Fibroblast of mammary gland (primary cell): ENCODE measurements around the gene DCLK2.

Source experiments
- DNase-seq: peaks from one replicate; pipeline ENCODE4 v3.0.0-alpha.2; 2010; ENCODE audit warnings: low read depth
- H3K4me3 ChIP-seq: 2 replicates; pipeline ENCODE4 v1.5.1; 2011; ENCODE audit warnings: low read depth, mild to moderate bottlenecking, low read length, moderate library complexity; ENCODE audit not compliant: control insufficient read depth
- TF ChIP-seq, protein P1 (sequence below): conservative IDR thresholded peaks from 2 replicates; pipeline ENCODE4 v1.5.1; 2011; ENCODE audit warnings: low read depth, low read length, inconsistent platforms; ENCODE audit not compliant: control insufficient read depth, insufficient read depth

DCLK2 gene

DNA sequence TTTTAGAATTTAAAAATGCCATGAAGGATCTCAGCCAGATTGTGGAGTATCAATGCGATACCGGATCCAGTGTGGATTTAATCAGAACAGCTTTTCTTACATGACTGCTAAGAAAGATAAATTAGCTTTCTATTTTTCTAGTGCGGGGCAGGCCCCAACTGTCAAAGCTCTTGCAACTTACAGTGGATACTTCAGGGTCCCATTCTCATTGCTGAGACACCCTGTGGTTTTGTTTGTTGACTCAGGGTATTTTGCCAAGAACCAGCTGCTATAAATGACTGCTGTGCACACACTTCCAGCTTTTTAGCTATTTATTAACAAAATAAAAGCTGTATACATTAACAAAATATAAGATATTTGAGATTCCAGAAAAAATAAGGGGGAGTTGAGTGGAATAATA lies 166.4 kb downstream of the DCLK2 start:
- peak; percentile 60 for DNase-seq

DNA sequence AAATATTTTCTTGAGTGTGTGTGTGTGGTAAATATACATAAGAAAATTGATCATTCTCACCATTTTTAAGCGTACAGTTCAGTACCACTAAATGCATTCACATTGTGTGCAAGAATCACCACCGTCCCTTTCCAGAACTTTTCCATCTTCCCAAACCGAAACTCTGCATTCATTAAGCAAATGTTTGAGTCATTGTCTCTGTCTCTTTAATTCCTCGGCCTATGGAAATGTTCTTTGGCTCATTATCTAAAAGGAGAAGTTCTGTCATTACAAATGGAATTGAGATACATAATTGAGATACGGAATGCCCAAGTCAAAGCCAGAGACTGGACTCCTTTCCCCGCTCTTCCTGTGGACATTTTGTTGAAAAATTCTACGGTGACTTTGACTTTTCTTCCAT lies 168.9 kb downstream of the DCLK2 start:
- TF ChIP-seq, protein P1, sequence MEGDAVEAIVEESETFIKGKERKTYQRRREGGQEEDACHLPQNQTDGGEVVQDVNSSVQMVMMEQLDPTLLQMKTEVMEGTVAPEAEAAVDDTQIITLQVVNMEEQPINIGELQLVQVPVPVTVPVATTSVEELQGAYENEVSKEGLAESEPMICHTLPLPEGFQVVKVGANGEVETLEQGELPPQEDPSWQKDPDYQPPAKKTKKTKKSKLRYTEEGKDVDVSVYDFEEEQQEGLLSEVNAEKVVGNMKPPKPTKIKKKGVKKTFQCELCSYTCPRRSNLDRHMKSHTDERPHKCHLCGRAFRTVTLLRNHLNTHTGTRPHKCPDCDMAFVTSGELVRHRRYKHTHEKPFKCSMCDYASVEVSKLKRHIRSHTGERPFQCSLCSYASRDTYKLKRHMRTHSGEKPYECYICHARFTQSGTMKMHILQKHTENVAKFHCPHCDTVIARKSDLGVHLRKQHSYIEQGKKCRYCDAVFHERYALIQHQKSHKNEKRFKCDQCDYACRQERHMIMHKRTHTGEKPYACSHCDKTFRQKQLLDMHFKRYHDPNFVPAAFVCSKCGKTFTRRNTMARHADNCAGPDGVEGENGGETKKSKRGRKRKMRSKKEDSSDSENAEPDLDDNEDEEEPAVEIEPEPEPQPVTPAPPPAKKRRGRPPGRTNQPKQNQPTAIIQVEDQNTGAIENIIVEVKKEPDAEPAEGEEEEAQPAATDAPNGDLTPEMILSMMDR, result no peak
- no peak for DNase-seq
- H3K4me3 ChIP-seq, result no peak overlapping the region

More for the DNA sequence above, 166.4 kb downstream of the DCLK2 start:
- H3K4me3 ChIP-seq, result no peak overlapping the region
- TF ChIP-seq, protein P1, result no peak

DNA sequence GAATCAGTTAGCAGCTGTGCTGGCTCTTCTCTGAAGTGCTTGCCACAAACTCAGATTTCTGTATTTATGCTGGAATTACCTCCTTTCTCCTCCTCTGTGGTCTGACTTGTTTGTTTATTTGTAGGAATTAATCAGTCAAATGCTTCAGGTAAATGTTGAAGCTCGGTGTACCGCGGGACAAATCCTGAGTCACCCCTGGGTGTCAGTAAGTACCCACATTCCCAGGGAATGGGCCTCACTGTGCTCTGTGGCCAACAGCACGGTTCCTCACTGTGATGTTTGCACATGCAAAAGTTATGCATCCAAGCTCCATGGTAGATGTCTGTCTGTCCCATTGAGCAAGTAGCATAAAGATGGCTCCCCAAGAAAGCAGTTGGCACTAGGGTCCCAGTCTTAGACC lies 169.9 kb downstream of the DCLK2 start:
- DNase-seq, result no peak
- no peak overlapping the region for H3K4me3 ChIP-seq

DNA sequence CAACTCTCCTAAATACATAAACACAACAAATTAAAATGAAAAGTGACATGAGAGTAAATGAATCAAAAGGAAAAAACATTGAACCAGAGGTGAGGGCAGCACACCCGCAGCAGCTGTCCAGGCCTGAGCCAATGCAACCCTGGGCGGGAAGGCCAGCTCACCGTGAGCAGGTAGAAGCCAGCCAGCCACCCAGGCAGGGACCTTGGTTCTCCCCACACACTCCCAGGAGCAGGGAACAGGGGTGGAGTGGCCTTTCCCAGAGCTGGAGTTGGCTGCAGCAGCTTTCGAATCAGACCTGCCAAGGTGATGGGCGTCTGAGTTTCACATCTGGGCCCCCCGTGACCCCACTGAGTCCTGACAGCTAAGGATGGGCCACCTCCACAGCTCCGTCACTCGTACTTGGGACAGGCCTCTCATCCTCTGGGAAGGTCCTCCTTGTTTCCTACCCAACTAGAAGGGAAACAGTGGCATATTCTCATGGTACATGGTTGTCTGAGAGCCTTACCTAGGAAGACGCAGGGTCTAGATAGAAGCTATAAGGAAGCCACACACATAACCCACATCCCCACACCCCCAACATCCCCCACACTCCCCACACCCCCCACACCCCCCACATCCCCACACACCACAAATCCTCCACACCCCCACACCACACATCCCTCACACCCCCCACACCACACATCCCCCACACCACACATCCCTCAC lies 172.2 kb downstream of the DCLK2 start:
- DNase-seq, result no peak
- H3K4me3 ChIP-seq, result no peak overlapping the region
- TF ChIP-seq, protein P1, result no peak

More for the DNA sequence above, 169.9 kb downstream of the DCLK2 start:
- TF ChIP-seq, protein P1, result no peak

DNA sequence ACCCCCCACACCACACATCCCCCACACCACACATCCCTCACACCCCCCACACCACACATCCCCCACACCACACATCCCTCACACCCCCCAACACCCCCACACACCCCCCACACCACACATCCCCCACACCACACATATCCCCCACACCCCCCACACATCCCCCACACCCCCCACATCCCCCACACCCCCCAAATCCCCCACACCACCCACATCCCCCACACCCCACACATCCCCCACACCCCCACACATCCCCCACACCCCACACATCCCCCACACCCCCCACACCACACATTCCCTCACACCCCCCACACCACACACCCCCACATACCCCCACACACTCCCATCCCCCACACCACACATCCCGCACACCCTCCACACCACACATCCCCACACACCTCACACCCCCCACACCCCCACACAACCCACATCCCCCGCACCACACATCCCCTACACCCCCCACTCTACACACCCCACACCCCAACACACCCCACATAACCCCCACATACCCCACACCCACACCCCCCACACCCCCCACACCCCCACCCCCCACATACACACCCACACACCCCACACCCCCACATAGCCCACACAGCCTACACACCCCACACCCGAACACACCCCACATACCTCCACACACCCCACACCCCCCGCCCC lies 172.9 kb downstream of the DCLK2 start:
- TF ChIP-seq, protein P1, result no peak
- DNase-seq, result no peak
- H3K4me3 ChIP-seq, result no peak overlapping the region

DNA sequence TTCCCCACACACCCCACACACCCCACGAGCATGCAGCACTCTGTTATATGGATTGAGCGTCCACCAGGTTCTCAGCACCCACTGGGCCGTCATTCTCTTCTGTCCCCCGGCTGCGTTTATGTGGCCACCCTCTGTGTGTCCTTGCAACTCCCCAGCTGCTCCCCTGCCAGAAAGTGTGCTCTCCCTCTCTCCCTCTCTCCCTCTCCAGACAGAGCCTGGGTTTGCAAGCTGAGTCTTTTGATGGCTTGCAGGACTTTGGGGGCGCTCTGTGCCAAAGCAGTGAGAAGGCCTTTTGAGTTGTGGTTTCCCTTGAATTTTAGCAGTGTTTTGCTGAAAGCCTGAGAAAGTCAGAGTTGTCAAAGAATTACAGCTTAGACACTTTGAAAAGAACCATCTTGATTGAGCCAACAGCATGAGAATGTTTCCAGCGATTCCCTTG lies 173.5 kb downstream of the DCLK2 start:
- TF ChIP-seq, protein P1, result no peak
- no peak overlapping the region for H3K4me3 ChIP-seq
- no peak for DNase-seq

DNA sequence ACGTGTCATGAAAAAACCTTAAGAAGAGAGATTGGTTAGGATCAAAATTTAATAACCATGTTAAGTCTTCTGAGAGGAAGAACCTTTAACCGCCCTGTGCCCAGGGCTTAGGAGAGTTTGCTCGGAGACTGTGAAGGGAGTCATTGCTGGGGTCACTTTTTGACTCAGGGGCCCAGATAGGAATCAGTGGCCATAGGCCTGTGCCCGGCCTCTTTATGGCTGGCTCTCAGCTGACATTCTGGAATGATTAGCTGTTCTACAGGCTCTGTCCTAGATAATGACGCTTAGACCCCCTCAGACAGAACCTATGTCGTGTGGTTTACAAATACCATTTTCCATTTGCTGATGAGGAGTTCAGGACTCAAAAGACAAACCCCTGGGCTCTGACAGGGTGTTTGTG lies 174.1 kb downstream of the DCLK2 start:
- TF ChIP-seq, protein P1, result no peak
- DNase-seq, result no peak
- H3K4me3 ChIP-seq, result no peak overlapping the region
